ENCODE measurements around the gene USF3.

Gene USF3

GRCh38 chr3:113658107-113658506 lies 38.3 kb downstream of the USF3 start:
- no peak for DNase-seq (ENCODE audit: extremely low spot score)
- ChIA-PET POLR2A (interaction anchor here (0.7 kb wide), 1 partner anchor 358 kb away, joined by 4 read pairs; no protein-coding TSS in a partner anchor), CTCF (interaction anchor here (1.2 kb wide), 1 partner anchor 14 kb away, joined by 3 read pairs; no protein-coding TSS in a partner anchor)
- TF ChIP-seq CTCF (IDR thresholded peaks at IDR 0.05; ENCODE audit: control extremely low read depth, extremely low read depth, low read depth, missing control alignments), result no peak

- DNase-seq (ENCODE audit: extremely low spot score), result no peak
- ChIA-PET POLR2A (no interaction called here), CTCF (interaction anchor here (1.3 kb wide), 1 partner anchor 13 kb away, joined by 4 read pairs; no protein-coding TSS in a partner anchor)
- no peak for TF ChIP-seq CTCF (IDR thresholded peaks at IDR 0.05; ENCODE audit: control extremely low read depth, extremely low read depth, low read depth, missing control alignments)
These were observed 41.6 kb downstream of the USF3 start for GRCh38 chr3:113654851-113655250.

GRCh38 chr3:113654310-113654709 lies 42.1 kb downstream of the USF3 start:
- no peak for TF ChIP-seq CTCF (IDR thresholded peaks at IDR 0.05; ENCODE audit: control extremely low read depth, extremely low read depth, low read depth, missing control alignments)
- ChIA-PET CTCF (interaction anchor here (0.8 to 1.3 kb wide), 4 partner anchors 9 to 51 kb away, joined by 3 to 4 read pairs (median 3); no protein-coding TSS in a partner anchor), POLR2A (no interaction called here)

GRCh38 chr3:113649174-113649845 lies 47.1 kb downstream of the USF3 start:
- DNase-seq (ENCODE audit: extremely low spot score), result no peak
- ChIA-PET CTCF (interaction anchor here (1.3 kb wide), 1 partner anchor 17 kb away, joined by 3 read pairs; no protein-coding TSS in a partner anchor), POLR2A (no interaction called here)
- TF ChIP-seq CTCF (IDR thresholded peaks at IDR 0.05; ENCODE audit: control extremely low read depth, extremely low read depth, low read depth, missing control alignments), result no peak

More at GRCh38 chr3:113654310-113654709, 42.1 kb downstream of the USF3 start:
- no peak for DNase-seq (ENCODE audit: extremely low spot score)

- DNase-seq (ENCODE audit: extremely low spot score), result no peak
- ChIA-PET CTCF (no interaction called here), POLR2A (no interaction called here)
- TF ChIP-seq CTCF (IDR thresholded peaks at IDR 0.05; ENCODE audit: control extremely low read depth, extremely low read depth, low read depth, missing control alignments), result no peak
These were observed 47.9 kb downstream of the USF3 start for GRCh38 chr3:113648524-113648923.

- POLR2A ChIA-PET, result no interaction called here
- CTCF ChIA-PET, result interaction anchor here (0.9 to 1.1 kb wide), 3 partner anchors 12 to 17 kb away, joined by 3 read pairs; no protein-coding TSS in a partner anchor
- no peak for TF ChIP-seq CTCF (IDR thresholded peaks at IDR 0.05; ENCODE audit: control extremely low read depth, extremely low read depth, low read depth, missing control alignments)
- no peak for DNase-seq (ENCODE audit: extremely low spot score)
These were observed 52.9 kb downstream of the USF3 start for GRCh38 chr3:113643583-113643982.

Data from GM10248 (cell line).